ENCODE results near the gene MYO10.

MYO10 gene

DNA sequence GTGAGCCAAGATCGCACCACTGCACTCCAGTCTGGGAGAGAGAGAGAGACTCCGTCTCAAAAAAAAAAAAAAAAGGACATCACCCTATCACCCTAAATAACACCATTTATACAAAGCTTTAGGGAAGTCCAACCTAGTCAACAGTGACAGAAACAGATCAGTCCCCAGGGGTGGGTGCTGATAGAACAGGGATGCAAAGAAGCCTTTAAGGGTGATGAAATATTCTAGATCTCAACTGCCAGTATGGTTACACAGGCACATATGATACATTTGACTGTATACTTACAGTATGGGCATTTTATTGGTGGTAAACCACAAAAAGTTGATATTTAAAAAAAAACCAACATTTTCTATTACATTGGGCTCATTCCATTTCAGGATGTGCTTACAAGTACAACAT is 324.1 kb downstream of the MYO10 start:
- peaks cover 36% of the 10 kb centered on the region for H3K4me1 Mint-ChIP-seq (ENCODE audit: low read depth)
- no peak overlapping the region for H3K27ac Mint-ChIP-seq
- no peak overlapping the region for H3K4me3 Mint-ChIP-seq
- H3K36me3 Mint-ChIP-seq (ENCODE audit: low read depth), result peaks cover 36% of the 10 kb centered on the region
- no peaks in the 10 kb centered on the region for H3K27me3 Mint-ChIP-seq (ENCODE audit: low read depth)
- no peaks in the 10 kb centered on the region for H3K9me3 Mint-ChIP-seq

Measured in T-helper 1 cell treated with Interleukin-12 subunit alpha and Interleukin-12 subunit beta and Interleukin-4 antibody, amounts not matched to agents 30 μg/mL and 1 μg/mL, for 36 hours (primary cell).